SK-N-SH (cell line): Measurements from ENCODE around the gene CCDC152. TPM values are rescaled to one million over a fixed set of nuclear protein-coding genes. Genes with fewer than 3 reads are reported as not detected.

Experiments
- CTCF ChIA-PET: fragments of 300-600, 350-600 bp; formaldehyde crosslinking; extraction: SDS; loops from one replicate; lab custom pipeline; 2021; lab: Yijun Ruan, JAX
- POLR2A ChIA-PET: fragments of 350-600 bp; sonication (Branson Sonifier 250); formaldehyde crosslinking; extraction: SDS; loops from one replicate; lab custom pipeline; 2020; ENCODE audit warnings: antibody characterized with exemption, inconsistent platforms; lab: Yijun Ruan, JAX
- DNase-seq: peaks from one replicate; pipeline ENCODE4 v3.0.0; 2012
- H2AFZ ChIP-seq: fragments of 200-600 bp; sonication (generic); 2 replicates; pipeline ENCODE4 v1.8.1; 2016; ENCODE audit warnings: antibody characterized with exemption, mild to moderate bottlenecking, low read depth
- H3F3A ChIP-seq: fragments of 200-600 bp; sonication (generic); replicated peaks from 2 replicates; pipeline ENCODE3; 2016; ENCODE audit warnings: antibody characterized with exemption, mild to moderate bottlenecking; ENCODE audit not compliant: insufficient read depth
- H3K27ac ChIP-seq, 2 experiments: fragments of 200-500 bp in 1 of 2; fragments of 200-600 bp in 1 of 2; sonication (Bioruptor generic) in 1 of 2; sonication (generic), shearing (Covaris generic) in 1 of 2; 2 replicates each; pipeline versions ENCODE4 v1.5.1 to v1.6.1; 2014 to 2016; ENCODE audit warnings: low read depth in 2 of 2, inconsistent platforms in 1 of 2, low read length in 1 of 2, mild to moderate bottlenecking in 1 of 2, mixed read lengths in 1 of 2
- H3K27me3 ChIP-seq: fragments of 200-600 bp; sonication (generic), shearing (Covaris generic); 2 replicates; pipeline ENCODE4 v1.6.1; 2016; ENCODE audit warnings: mixed run types; ENCODE audit not compliant: insufficient read depth
- H3K36me3 ChIP-seq, 2 experiments: fragments of 200-500 bp in 1 of 2; fragments of 200-600 bp in 1 of 2; sonication (Bioruptor generic) in 1 of 2; sonication (generic) in 1 of 2; replicated peaks in 1 of 2; 2 replicates each; pipeline versions ENCODE3 to v1.5.1; 2014 to 2016; ENCODE audit warnings: low read length in 1 of 2, mild to moderate bottlenecking in 1 of 2; ENCODE audit not compliant: insufficient read depth in 2 of 2, control insufficient read depth in 1 of 2
- H3K4me1 ChIP-seq, 2 experiments: fragments of 200-500 bp in 1 of 2; fragments of 200-600 bp in 1 of 2; sonication (Bioruptor generic) in 1 of 2; sonication (generic), shearing (Covaris generic) in 1 of 2; 2 replicates each; pipeline versions ENCODE4 v1.5.1 to v1.6.1; 2014 to 2016; ENCODE audit warnings: low read depth in 1 of 2, low read length in 1 of 2, mixed run types in 1 of 2; ENCODE audit not compliant: insufficient read depth in 2 of 2, control insufficient read depth in 1 of 2
- H3K4me2 ChIP-seq: fragments of 200-600 bp; sonication (generic), shearing (Covaris generic); 2 replicates; pipeline ENCODE4 v1.6.1; 2017; ENCODE audit warnings: mixed run types
- H3K4me3 ChIP-seq, 2 experiments: fragments of 200-500 bp in 1 of 2; fragments of 200-600 bp in 1 of 2; sonication (Bioruptor generic) in 1 of 2; sonication (generic), shearing (Covaris generic) in 1 of 2; 2 replicates each; pipeline versions ENCODE4 v1.5.1 to v1.8.1; 2014 to 2016; ENCODE audit warnings: low read depth in 2 of 2, inconsistent platforms in 1 of 2, low read length in 1 of 2, mild to moderate bottlenecking in 1 of 2, mixed read lengths in 1 of 2, moderate library complexity in 1 of 2
- H3K79me2 ChIP-seq: fragments of 200-600 bp; sonication (generic); 2 replicates; pipeline ENCODE4 v1.8.1; 2017; ENCODE audit warnings: mild to moderate bottlenecking; ENCODE audit not compliant: insufficient read depth
- H3K9ac ChIP-seq: fragments of 200-600 bp; sonication (generic); 2 replicates; pipeline ENCODE4 v1.6.1; 2017; ENCODE audit warnings: mixed run types
- H3K9me2 ChIP-seq: fragments of 200-600 bp; sonication (generic); 2 replicates; pipeline ENCODE4 v1.6.1; 2017; ENCODE audit warnings: mixed run types
- H3K9me3 ChIP-seq: fragments of 200-600 bp; sonication (generic); 2 replicates; pipeline ENCODE4 v1.6.1; 2017; ENCODE audit warnings: mixed run types, mild to moderate bottlenecking, moderate library complexity
- H4K20me1 ChIP-seq: fragments of 200-600 bp; sonication (generic); 2 replicates; pipeline ENCODE4 v1.6.1; 2017; ENCODE audit warnings: mild to moderate bottlenecking, mixed run types; ENCODE audit not compliant: insufficient read depth
- CHD2 ChIP-seq: fragments of 150-350 bp; IDR thresholded peaks from 2 replicates; pipeline ENCODE4 v1.6.1; 2018; ENCODE audit warnings: low read length; ENCODE audit not compliant: partially characterized antibody
- CTCF ChIP-seq: fragments of 200-600 bp; sonication (generic); IDR thresholded peaks from 2 replicates; pipeline ENCODE4 v1.6.1; 2017; ENCODE audit warnings: antibody characterized with exemption, mild to moderate bottlenecking, moderate library complexity
- EZH2phosphoT487 ChIP-seq: fragments of 200-600 bp; sonication (generic); IDR thresholded peaks from 2 replicates; pipeline ENCODE4 v1.6.1; 2017; ENCODE audit warnings: low read depth, mixed run types, mild to moderate bottlenecking, antibody characterized with exemption, moderate library complexity, borderline replicate concordance
- FOSL2 ChIP-seq: IDR thresholded peaks from 2 replicates; pipeline ENCODE4 v1.4.0; 2012; ENCODE audit warnings: low read depth, mild to moderate bottlenecking, moderate library complexity, borderline replicate concordance
- GABPA ChIP-seq: IDR thresholded peaks from 2 replicates; pipeline ENCODE4 v1.4.0; 2012; ENCODE audit warnings: low read depth, mild to moderate bottlenecking
- JUND ChIP-seq: IDR thresholded peaks from 2 replicates; pipeline ENCODE4 v1.4.0; 2012
- MXI1 ChIP-seq: IDR thresholded peaks from 2 replicates; pipeline ENCODE4 v1.6.1; 2012; ENCODE audit warnings: mild to moderate bottlenecking, low read depth, low read length, improper control_type of control experiment
- NFIC ChIP-seq: IDR thresholded peaks from 2 replicates; pipeline ENCODE4 v1.4.0; 2012; ENCODE audit warnings: borderline replicate concordance
- POLR2AphosphoS5 ChIP-seq: IDR thresholded peaks from 2 replicates; pipeline ENCODE4 v1.6.1; 2012; ENCODE audit warnings: low read depth, low read length
- RAD21 ChIP-seq: IDR thresholded peaks from 2 replicates; pipeline ENCODE4 v1.6.1; 2012; ENCODE audit warnings: mild to moderate bottlenecking, low read length
- RCOR1 ChIP-seq: fragments of 150-350 bp; IDR thresholded peaks from 2 replicates; pipeline ENCODE4 v1.6.1; 2017; ENCODE audit warnings: antibody characterized with exemption, low read length
- RXRA ChIP-seq: IDR thresholded peaks from 2 replicates; pipeline ENCODE4 v1.4.0; 2012; ENCODE audit warnings: low read depth, mild to moderate bottlenecking, borderline replicate concordance
- SMC3 ChIP-seq: IDR thresholded peaks from 2 replicates; pipeline ENCODE4 v1.6.1; 2012; ENCODE audit warnings: low read depth, low read length, improper control_type of control experiment
- TCF12 ChIP-seq: IDR thresholded peaks from 2 replicates; pipeline ENCODE4 v1.4.0; 2012
- WGBS: methylation state at CpG from one replicate; pipeline ENCODE4 v1.1.6; 2017; ENCODE audit warnings: low lambda C conversion rate; 5-methylcytosine and 5-hydroxymethylcytosine counted together
- polyA plus RNA-seq, 3 experiments: library from polyadenylated mRNA; depleted of rRNA; stranded (reverse); fragments of >200 nt; gene quantifications; 2 replicates each; pipeline ENCODE4 v1.2.3, GENCODE V29; 2012
- TF ChIP-seq, protein P1 (sequence below): IDR thresholded peaks from 2 replicates; pipeline ENCODE4 v1.4.0; 2012; ENCODE audit warnings: low read depth, borderline replicate concordance
- TF ChIP-seq, protein P2 (sequence below): fragments of 150-350 bp; IDR thresholded peaks from 2 replicates; pipeline ENCODE4 v1.6.1; 2017; ENCODE audit warnings: antibody characterized with exemption, low read length, low read depth, borderline replicate concordance
- TF ChIP-seq, protein P3 (sequence below): IDR thresholded peaks from 2 replicates; pipeline ENCODE4; 2012
- TF ChIP-seq, protein P4 (sequence below): IDR thresholded peaks from 2 replicates; pipeline ENCODE4 v1.6.1; 2012; ENCODE audit warnings: mild to moderate bottlenecking, low read depth, low read length, moderate library complexity
- TF ChIP-seq, protein P5 (sequence below): IDR thresholded peaks from 2 replicates; pipeline ENCODE4 v1.4.0; 2012; ENCODE audit warnings: low read depth, borderline replicate concordance

Gene CCDC152
- polyA plus RNA-seq, 1 of the 3 experiments (the other 2 are of a cell fraction), result 2.1 TPM

GRCh38 chr5:42840269-42840668 lies 83.7 kb downstream of the CCDC152 start:
- Histone ChIP-seq H3K36me3 (no peaks in the 10 kb centered on the region), H3K4me3 (no peak overlapping the region), H3K9me3 (no peaks in the 10 kb centered on the region), H2AFZ (no peak overlapping the region), H3K4me2 (no peak overlapping the region), H3K27me3 (peaks cover 6% of the 10 kb centered on the region; the same call in 1 of the 2 replicates), H3K4me1 (no peaks in the 10 kb centered on the region), H3K27ac (no peak overlapping the region), H3K79me2 (no peaks in the 10 kb centered on the region), H3F3A (no peaks in the 10 kb centered on the region), H3K9ac (no peak overlapping the region), H3K9me2 (no peaks in the 10 kb centered on the region), H4K20me1 (no peaks in the 10 kb centered on the region)
- POLR2A ChIA-PET, result no interaction called here
- WGBS, result 7% methylated on average over 6 of the region's 6 CpGs
- no peak for TF ChIP-seq FOSL2
- no peak for TF ChIP-seq EZH2phosphoT487
- TF ChIP-seq SMC3, result no peak
- TF ChIP-seq CHD2, result no peak
- TF ChIP-seq, protein P1, sequence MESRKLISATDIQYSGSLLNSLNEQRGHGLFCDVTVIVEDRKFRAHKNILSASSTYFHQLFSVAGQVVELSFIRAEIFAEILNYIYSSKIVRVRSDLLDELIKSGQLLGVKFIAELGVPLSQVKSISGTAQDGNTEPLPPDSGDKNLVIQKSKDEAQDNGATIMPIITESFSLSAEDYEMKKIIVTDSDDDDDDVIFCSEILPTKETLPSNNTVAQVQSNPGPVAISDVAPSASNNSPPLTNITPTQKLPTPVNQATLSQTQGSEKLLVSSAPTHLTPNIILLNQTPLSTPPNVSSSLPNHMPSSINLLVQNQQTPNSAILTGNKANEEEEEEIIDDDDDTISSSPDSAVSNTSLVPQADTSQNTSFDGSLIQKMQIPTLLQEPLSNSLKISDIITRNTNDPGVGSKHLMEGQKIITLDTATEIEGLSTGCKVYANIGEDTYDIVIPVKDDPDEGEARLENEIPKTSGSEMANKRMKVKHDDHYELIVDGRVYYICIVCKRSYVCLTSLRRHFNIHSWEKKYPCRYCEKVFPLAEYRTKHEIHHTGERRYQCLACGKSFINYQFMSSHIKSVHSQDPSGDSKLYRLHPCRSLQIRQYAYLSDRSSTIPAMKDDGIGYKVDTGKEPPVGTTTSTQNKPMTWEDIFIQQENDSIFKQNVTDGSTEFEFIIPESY, result no peak
- no peak for TF ChIP-seq TCF12
- TF ChIP-seq JUND, result no peak
- no peak for TF ChIP-seq GABPA
- no peak for TF ChIP-seq RXRA
- no peak for TF ChIP-seq NFIC
- no peak for TF ChIP-seq MXI1
- TF ChIP-seq, protein P2, sequence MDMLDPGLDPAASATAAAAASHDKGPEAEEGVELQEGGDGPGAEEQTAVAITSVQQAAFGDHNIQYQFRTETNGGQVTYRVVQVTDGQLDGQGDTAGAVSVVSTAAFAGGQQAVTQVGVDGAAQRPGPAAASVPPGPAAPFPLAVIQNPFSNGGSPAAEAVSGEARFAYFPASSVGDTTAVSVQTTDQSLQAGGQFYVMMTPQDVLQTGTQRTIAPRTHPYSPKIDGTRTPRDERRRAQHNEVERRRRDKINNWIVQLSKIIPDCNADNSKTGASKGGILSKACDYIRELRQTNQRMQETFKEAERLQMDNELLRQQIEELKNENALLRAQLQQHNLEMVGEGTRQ, result no peak
- no peak for TF ChIP-seq RCOR1
- no peak for TF ChIP-seq CTCF
- no peak for TF ChIP-seq POLR2AphosphoS5
- TF ChIP-seq, protein P3, sequence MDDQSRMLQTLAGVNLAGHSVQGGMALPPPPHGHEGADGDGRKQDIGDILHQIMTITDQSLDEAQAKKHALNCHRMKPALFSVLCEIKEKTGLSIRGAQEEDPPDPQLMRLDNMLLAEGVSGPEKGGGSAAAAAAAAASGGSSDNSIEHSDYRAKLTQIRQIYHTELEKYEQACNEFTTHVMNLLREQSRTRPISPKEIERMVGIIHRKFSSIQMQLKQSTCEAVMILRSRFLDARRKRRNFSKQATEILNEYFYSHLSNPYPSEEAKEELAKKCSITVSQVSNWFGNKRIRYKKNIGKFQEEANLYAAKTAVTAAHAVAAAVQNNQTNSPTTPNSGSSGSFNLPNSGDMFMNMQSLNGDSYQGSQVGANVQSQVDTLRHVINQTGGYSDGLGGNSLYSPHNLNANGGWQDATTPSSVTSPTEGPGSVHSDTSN, result no peak
- TF ChIP-seq, protein P4, sequence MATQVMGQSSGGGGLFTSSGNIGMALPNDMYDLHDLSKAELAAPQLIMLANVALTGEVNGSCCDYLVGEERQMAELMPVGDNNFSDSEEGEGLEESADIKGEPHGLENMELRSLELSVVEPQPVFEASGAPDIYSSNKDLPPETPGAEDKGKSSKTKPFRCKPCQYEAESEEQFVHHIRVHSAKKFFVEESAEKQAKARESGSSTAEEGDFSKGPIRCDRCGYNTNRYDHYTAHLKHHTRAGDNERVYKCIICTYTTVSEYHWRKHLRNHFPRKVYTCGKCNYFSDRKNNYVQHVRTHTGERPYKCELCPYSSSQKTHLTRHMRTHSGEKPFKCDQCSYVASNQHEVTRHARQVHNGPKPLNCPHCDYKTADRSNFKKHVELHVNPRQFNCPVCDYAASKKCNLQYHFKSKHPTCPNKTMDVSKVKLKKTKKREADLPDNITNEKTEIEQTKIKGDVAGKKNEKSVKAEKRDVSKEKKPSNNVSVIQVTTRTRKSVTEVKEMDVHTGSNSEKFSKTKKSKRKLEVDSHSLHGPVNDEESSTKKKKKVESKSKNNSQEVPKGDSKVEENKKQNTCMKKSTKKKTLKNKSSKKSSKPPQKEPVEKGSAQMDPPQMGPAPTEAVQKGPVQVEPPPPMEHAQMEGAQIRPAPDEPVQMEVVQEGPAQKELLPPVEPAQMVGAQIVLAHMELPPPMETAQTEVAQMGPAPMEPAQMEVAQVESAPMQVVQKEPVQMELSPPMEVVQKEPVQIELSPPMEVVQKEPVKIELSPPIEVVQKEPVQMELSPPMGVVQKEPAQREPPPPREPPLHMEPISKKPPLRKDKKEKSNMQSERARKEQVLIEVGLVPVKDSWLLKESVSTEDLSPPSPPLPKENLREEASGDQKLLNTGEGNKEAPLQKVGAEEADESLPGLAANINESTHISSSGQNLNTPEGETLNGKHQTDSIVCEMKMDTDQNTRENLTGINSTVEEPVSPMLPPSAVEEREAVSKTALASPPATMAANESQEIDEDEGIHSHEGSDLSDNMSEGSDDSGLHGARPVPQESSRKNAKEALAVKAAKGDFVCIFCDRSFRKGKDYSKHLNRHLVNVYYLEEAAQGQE, result no peak
- TF ChIP-seq, protein P5, sequence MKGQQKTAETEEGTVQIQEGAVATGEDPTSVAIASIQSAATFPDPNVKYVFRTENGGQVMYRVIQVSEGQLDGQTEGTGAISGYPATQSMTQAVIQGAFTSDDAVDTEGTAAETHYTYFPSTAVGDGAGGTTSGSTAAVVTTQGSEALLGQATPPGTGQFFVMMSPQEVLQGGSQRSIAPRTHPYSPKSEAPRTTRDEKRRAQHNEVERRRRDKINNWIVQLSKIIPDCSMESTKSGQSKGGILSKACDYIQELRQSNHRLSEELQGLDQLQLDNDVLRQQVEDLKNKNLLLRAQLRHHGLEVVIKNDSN, result no peak
- no peak for TF ChIP-seq RAD21
- DNase-seq, result no peak
- CTCF ChIA-PET, result no interaction called here
